G401.6 (cell line): ENCODE results near the gene CASQ1.

Experiments used
- FAIRE-seq: peaks from 2 replicates; lab custom pipeline; 2012; peaks lifted over from hg19 to GRCh38; lab: Jason Lieb, UNC

The CASQ1 gene

GRCh38 chr1:160168609-160169369 lies 21.6 kb upstream of the CASQ1 start:
- FAIRE-seq = no peak

- no peak for FAIRE-seq
Observed at GRCh38 chr1:160169553-160170399, 20.6 kb upstream of the CASQ1 start.

GRCh38 chr1:160171354-160171753 lies 19.0 kb upstream of the CASQ1 start:
- no peak for FAIRE-seq

- FAIRE-seq = no peak
Observed at GRCh38 chr1:160171980-160172379, 18.4 kb upstream of the CASQ1 start.

- no peak for FAIRE-seq
Observed at GRCh38 chr1:160177231-160177630, 13.1 kb upstream of the CASQ1 start.

- FAIRE-seq = no peak
Observed at GRCh38 chr1:160177667-160178066, 12.7 kb upstream of the CASQ1 start.

GRCh38 chr1:160178731-160179130 lies 11.6 kb upstream of the CASQ1 start:
- no peak for FAIRE-seq

GRCh38 chr1:160179336-160179735 lies 11.0 kb upstream of the CASQ1 start:
- no peak for FAIRE-seq

GRCh38 chr1:160186246-160186645 lies 4.1 kb upstream of the CASQ1 start:
- FAIRE-seq = no peak

GRCh38 chr1:160186729-160187128 lies 3.6 kb upstream of the CASQ1 start:
- FAIRE-seq = no peak

GRCh38 chr1:160187407-160187806 lies 3.0 kb upstream of the CASQ1 start:
- FAIRE-seq = no peak

- FAIRE-seq = no peak
Observed at GRCh38 chr1:160188341-160188740, 2.0 kb upstream of the CASQ1 start.

GRCh38 chr1:160191756-160192155 lies 1.4 kb downstream of the CASQ1 start:
- no peak for FAIRE-seq

GRCh38 chr1:160192234-160192633 lies 1.9 kb downstream of the CASQ1 start:
- no peak for FAIRE-seq

- FAIRE-seq = no peak
Observed at GRCh38 chr1:160193091-160193819, 2.9 kb downstream of the CASQ1 start.

- no peak for FAIRE-seq
Observed at GRCh38 chr1:160193832-160194736, 3.7 kb downstream of the CASQ1 start.

- no peak for FAIRE-seq
Observed at GRCh38 chr1:160194737-160195059, 4.3 kb downstream of the CASQ1 start.

- no peak for FAIRE-seq
Observed at GRCh38 chr1:160196143-160196542, 5.8 kb downstream of the CASQ1 start.

GRCh38 chr1:160197231-160197630 lies 6.9 kb downstream of the CASQ1 start:
- FAIRE-seq = no peak

GRCh38 chr1:160200786-160201185 lies 10.4 kb downstream of the CASQ1 start:
- no peak for FAIRE-seq

GRCh38 chr1:160204526-160205241 lies 14.3 kb downstream of the CASQ1 start:
- FAIRE-seq = no peak
